Effector CD8-positive, alpha-beta T cell (primary cell): Measurements from ENCODE around the gene PIGT.

ENCODE experiments used
- DNase-seq: peaks from one replicate; lab custom pipeline; 2025; lab: John Stamatoyannopoulos, UW

PIGT gene

GRCh38 chr20:45400346-45401031 is 15.5 kb upstream of the PIGT start:
- DNase-seq = no peak

GRCh38 chr20:45402946-45403345 is 13.0 kb upstream of the PIGT start:
- DNase-seq = no peak

- DNase-seq = no peak
These were observed 11.5 kb upstream of the PIGT start for GRCh38 chr20:45404438-45404837.

- no peak for DNase-seq
These were observed 10.2 kb upstream of the PIGT start for GRCh38 chr20:45405571-45406259.

- peak; percentile 24 for DNase-seq
These were observed 9.5 kb upstream of the PIGT start for GRCh38 chr20:45406260-45407066.

GRCh38 chr20:45407067-45407745 is 8.7 kb upstream of the PIGT start:
- DNase-seq = no peak

- DNase-seq = peak; percentile 13
These were observed 7.9 kb upstream of the PIGT start, which contains the start of gene DBNDD2 for GRCh38 chr20:45407783-45408645. DBNDD2 (plus strand) TSS chr20:45408289; CDS start chr20:45408468, 179 bp downstream.

GRCh38 chr20:45408646-45409213 is 7.2 kb upstream of the PIGT start:
- DNase-seq = no peak

- no peak for DNase-seq
These were observed 6.2 kb upstream of the PIGT start for GRCh38 chr20:45409521-45410272.

GRCh38 chr20:45410887-45411286 is 5.1 kb upstream of the PIGT start:
- DNase-seq = no peak

GRCh38 chr20:45412653-45413052 is 3.3 kb upstream of the PIGT start:
- DNase-seq = no peak

- DNase-seq = no peak
These were observed 2.5 kb upstream of the PIGT start for GRCh38 chr20:45413479-45413878.

- DNase-seq = no peak
These were observed 976 bp downstream of the PIGT start for GRCh38 chr20:45416917-45417316.

GRCh38 chr20:45419188-45420091 is 3.5 kb downstream of the PIGT start:
- no peak for DNase-seq

- DNase-seq = no peak
These were observed 4.2 kb downstream of the PIGT start for GRCh38 chr20:45420125-45420524.

- DNase-seq = no peak
These were observed 7.8 kb downstream of the PIGT start for GRCh38 chr20:45423700-45424099.

GRCh38 chr20:45425561-45425960 is 9.6 kb downstream of the PIGT start:
- no peak for DNase-seq

- no peak for DNase-seq
These were observed 10.5 kb downstream of the PIGT start for GRCh38 chr20:45426320-45427016.
